GM21381 (cell line): Measurements from ENCODE around the gene ABCA2.

ENCODE experiments used
- ATAC-seq: cut with Tn5 transposase; IDR thresholded peaks from one replicate; pipeline ENCODE4 v1.9.1; 2021; ENCODE audit warnings: mild to moderate bottlenecking, moderate library complexity; ENCODE audit not compliant: unreplicated experiment

Gene ABCA2, protein sequence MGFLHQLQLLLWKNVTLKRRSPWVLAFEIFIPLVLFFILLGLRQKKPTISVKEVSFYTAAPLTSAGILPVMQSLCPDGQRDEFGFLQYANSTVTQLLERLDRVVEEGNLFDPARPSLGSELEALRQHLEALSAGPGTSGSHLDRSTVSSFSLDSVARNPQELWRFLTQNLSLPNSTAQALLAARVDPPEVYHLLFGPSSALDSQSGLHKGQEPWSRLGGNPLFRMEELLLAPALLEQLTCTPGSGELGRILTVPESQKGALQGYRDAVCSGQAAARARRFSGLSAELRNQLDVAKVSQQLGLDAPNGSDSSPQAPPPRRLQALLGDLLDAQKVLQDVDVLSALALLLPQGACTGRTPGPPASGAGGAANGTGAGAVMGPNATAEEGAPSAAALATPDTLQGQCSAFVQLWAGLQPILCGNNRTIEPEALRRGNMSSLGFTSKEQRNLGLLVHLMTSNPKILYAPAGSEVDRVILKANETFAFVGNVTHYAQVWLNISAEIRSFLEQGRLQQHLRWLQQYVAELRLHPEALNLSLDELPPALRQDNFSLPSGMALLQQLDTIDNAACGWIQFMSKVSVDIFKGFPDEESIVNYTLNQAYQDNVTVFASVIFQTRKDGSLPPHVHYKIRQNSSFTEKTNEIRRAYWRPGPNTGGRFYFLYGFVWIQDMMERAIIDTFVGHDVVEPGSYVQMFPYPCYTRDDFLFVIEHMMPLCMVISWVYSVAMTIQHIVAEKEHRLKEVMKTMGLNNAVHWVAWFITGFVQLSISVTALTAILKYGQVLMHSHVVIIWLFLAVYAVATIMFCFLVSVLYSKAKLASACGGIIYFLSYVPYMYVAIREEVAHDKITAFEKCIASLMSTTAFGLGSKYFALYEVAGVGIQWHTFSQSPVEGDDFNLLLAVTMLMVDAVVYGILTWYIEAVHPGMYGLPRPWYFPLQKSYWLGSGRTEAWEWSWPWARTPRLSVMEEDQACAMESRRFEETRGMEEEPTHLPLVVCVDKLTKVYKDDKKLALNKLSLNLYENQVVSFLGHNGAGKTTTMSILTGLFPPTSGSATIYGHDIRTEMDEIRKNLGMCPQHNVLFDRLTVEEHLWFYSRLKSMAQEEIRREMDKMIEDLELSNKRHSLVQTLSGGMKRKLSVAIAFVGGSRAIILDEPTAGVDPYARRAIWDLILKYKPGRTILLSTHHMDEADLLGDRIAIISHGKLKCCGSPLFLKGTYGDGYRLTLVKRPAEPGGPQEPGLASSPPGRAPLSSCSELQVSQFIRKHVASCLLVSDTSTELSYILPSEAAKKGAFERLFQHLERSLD (N-terminal part only)

DNA sequence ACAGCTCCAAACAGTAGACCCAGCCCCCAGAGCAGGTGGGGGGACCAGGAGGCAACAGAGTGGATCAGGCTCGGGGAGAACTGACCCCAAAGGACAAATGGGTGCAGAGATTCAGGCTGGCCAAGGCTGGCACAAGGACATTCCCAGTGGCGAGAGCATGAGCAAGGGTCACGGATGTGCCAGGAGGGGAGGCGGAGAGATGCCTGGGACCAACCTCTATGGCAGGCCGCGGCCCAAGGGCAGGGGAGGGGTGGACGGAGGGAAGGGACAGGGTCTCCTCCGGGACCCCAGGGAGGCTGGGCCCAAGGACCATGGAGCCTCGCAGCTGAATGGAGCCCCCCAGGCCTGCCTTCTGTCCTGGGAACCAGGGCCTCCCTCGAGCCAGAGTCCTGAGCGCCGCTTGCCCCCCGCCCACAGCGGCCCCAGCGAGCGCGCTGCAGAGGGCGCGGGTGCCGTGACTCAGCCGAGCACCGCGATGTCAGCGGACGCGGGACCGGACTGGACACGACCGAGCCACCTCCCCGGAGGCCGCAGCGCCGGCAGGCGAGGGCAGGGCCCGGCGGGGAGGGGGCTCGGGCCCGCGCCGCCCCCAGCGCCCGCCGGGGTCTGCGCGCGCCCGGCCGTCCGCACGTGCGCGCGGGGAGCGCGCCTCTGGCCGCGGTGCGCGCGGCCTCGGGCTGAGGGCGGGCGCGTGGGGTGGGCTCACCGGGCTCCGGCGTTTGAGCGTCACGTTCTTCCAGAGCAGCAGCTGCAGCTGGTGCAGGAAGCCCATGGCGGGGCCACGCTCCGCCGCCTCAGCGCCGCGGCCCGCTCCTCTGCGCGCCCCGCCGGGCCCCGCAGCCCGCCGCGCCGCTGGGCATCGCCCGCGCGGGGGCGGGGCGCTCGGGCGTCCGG lies at the start of gene ABCA2:
Gene ABCA2 (minus strand): TSS at position 869 of the 894 bp plus-strand sequence. CDS start 97 bp downstream, at position 772.
- ATAC-seq, result no peak

DNA sequence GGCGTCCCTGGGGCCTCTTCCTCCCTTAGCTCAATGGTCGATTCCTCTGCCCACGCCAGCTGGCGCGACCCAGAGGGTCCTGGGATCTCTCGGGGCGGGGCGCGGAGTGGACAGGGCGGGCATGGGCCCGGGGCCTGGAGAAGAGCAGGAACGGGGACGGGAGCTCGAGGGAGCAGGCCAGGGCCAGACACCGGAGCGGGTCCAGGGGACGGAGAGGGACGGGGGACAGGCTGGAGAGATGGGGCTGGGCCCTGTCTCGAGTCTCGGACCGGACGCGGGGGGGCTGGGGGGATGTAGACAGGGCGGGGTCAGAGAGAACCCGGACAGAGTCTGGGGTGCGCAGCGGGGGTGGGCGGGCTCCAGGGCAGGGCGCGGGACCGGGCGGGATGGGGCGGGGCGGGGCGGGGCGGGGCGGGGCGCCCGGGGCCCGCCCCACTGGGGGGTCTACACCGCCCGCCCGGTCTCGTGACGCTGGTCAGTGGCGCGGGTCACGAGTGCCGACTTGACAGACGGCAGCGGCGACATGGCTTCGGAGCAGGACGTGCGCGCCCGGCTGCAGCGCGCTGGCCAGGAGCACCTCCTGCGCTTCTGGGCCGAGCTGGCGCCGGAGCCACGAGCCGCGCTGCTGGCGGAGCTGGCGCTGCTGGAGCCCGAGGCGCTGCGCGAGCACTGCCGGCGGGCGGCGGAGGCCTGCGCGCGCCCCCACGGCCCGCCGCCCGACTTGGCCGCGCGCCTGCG lies 49.1 kb upstream of the ABCA2 start, which contains the start of gene UAP1L1:
Gene UAP1L1 (plus strand): TSS at position 508 of the 738 bp plus-strand sequence. CDS start 16 bp downstream, at position 524.
- no peak for ATAC-seq

DNA sequence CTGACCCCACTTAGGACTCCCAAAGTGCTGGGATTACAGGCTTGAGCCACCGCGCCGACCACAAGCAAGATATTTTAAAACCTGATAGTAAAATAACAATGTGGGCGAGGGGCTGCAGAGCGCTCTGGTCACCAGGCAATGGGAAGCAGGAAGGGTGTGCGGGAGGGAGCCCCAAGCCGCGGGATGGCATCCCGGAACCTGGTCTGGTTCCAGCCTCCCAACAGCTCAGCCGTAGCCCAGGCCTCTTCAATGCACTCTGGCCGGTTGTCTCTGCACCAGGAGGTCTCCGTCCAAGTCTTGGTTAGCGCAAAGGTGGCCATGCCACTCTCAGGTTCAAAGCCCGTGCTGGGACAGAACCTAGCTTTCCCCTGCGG lies 48.6 kb upstream of the ABCA2 start:
- ATAC-seq, result no peak

DNA sequence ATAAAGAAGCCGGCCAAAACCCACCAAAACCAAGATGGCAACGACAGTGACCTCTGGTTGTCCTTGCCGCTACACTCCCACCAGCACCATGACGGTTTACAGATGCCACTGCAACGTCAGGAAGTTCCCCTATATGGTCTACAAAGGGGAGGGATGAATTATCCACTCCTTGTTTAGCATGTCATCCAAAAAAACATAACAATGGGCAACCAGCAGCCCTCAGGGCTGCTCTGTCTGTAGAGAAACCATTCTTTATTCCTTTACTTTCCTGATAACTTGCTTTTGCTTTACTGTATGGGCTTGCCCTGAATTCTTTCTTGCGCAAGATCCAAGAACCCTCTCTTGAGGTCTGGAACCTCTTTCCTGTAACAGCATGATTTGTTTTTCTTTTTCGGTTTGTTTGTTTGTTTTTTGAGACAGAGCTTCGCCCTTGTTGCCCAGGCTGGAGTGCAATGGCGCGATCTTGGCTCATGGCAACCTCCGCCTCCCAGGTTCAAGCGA lies 47.3 kb upstream of the ABCA2 start:
- ATAC-seq, result no peak

DNA sequence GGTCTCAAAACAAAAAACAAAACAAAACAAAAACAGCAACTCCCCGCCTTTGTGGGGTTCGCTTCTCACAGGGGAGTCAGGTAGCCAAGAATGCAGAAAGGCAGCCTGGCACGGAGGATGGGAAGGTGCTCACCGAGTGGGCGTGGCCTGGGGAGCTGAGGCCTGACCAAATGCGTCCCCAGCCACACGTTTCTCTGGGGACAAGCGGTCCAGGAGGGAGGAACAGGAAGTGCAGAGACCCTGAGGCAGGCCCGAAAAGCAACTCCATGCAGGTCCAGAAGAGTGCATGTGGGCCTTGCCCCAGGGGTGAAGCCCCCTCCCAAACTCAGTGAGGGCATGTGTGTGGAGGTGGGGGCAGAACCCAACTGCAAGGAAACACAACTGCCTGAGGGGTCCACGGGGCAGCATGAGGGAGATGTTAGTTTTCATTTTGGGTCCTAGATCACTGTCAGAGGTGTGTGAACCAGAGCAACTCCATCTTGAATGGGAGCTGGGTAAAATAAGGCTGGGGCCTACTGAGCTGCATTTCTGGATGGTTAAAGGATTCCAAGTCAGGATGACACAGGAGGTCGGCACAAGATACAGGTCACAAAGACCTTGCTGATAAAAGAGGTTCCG lies 46.7 kb upstream of the ABCA2 start:
- no peak for ATAC-seq

DNA sequence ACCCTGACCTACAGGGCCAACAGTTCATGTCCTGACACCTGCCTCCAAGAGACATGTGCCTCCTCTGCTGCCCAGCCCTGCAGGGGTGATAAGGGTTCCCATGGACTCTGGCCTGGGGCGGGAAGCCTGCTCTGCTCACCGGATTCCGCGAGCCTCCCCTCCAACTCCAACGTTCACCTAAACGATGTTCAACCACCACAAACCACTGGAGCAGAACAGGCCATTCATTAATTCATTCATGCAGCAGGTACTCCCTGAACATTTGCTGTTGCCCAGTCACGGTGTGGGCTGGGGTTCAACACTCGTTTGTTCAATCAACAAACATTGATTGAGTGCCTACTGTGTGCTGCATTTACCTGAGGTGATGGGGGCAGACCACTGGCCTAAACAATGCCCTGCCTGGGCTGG lies 46.0 kb upstream of the ABCA2 start:
- ATAC-seq, result no peak

DNA sequence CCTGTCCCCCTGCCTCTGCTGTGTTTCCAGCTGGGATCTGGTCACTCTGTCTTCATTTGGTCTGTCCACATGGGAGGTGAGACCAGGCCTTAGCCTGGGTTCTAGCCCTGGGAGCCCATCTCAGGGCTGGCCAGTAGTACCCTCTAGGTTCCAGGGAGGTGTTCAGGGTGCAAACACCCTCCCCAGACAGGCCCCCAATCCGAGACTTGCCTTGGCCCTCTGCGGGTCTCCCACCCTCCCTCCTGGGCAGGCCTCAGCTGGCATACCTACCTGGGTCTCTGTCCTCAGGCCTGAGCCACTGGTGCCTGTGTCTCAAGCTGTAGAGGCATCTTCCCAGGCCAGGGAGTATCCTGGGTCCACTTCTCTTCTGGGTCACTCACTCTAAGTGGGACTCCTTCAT lies 43.2 kb upstream of the ABCA2 start:
- ATAC-seq, result no peak

DNA sequence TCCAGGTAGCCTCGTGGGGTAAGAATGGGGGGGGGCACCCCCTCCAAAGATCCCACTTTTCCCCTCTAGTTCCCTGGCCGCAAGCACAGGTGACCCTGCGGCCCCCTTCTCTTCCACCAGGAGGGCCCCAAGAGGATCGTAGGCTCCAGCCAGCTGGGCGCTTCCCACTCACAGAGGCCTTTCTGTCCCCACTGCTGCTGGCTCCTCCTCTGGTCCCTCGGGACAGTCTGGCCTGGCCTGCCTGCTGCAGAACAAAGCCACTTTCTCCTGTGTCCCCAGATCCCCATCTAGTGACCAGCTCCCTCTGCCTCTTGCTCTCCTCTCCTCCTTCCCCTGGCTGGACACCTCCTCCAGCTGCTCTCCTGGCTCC lies 42.9 kb upstream of the ABCA2 start:
- peak; percentile 7 for ATAC-seq

DNA sequence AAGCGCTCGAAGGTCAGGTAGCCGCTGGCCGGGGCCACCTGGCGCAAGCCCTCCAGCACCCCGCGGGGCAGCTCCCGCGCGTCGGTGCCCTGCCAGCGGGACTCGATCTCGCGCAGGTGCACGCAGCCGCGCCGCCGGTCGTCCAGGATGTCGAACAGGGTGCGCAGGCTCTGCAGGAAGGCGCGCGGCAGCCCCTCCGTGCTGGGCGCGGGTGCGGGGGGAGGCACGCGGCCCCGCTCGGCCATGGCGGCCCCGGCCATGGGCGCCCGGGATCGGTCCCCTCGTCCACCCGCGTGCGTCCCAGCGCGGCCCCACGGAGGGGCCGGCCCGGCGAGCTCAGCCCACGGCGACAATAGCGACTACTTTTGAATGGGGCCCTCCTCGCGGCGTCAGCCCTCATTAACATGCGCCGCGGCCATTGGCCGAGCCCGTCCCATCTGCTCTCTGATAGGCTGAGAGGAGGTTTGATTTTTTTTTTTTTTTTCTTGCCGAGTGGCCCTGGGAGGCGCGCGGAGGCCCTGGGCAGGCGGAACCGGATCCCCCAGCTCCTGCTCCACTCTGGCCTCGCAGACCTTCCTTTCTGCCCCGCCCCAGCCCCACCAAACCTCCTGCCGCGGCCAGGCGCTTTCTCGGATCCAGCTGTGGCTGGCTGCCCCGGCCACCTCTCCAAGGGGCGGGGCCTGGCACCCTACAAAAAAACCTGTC lies 42.3 kb upstream of the ABCA2 start, which contains the start of gene SAPCD2:
Gene SAPCD2 (minus strand): TSS at position 357 of the 705 bp plus-strand sequence. CDS start 97 bp downstream, at position 260.
- ATAC-seq, result peak; percentile 75

DNA sequence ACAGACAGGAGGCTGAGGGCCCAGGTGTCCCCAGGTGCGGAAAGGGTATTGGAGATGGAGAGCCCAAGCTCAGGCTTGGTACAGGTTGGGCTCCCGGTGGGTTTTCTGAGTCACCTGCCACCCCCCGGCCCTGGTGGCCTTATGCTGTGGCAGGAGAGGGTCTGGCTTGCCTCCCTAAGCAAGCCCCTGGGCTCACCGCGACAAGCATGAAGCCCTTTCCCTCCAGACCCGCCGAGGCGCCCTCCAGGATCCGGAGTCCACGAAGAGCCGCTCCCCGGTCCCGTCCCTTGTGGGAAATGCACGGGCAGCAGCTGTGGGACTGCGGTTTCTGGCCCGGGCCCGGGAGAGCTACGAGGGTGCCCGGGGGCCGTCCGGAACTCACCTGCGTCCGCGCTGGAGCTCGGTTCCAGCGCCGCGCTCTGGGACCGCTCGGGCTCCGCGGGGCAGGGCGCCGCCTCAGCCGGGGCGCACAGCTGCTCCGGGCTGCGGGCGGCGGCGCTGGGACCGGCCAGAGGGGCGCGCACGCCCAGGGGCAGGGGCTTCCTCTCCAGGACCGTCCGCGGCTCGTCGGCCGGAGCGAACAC lies 41.6 kb upstream of the ABCA2 start:
- peak; percentile 6 for ATAC-seq

DNA sequence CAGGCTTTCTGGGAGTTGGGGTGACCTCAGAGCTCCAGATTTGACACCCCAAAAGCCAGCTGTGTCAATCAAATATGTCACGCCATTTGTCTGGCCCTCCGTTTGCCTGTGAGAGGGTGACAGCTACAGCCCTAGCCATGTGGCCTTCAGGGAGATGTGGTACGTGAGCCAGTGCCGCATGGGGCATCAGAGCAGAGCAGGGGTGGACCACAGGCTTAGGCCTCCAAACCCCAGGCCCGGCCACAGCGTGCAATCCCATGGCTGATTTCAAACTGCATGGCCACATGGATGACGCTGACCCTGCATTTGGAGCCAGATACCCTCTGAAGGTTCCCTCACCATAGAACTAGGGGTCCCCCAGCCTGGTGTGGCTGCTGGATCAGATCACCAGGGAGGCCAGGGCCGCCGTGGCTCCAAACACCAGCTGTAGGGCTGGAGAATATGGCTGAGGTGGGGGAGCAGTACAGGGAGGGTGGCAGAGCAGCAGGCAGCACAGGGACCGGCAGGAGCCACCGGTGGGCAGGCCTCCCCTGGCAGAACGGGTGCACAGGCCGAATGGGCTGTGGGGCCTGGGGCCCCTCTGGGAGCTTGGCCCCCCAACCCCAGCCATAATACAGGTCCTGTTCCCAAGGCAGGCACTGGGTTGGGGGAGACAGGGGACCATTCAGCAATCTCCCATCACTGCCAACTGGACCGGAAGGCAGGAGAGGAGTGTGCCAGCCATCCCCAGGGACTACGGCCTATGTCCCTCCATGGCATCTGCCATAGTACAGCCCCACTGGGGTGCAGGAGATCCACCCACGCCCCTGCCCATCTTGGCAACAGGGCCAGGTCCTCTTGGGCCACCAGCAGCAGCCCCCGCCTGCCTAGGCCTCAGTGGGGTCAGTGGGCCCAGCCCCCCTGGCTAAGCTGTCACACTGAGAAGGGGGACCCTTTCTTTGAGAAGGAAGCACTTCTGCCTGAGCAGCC lies 40.8 kb upstream of the ABCA2 start:
- no peak for ATAC-seq

DNA sequence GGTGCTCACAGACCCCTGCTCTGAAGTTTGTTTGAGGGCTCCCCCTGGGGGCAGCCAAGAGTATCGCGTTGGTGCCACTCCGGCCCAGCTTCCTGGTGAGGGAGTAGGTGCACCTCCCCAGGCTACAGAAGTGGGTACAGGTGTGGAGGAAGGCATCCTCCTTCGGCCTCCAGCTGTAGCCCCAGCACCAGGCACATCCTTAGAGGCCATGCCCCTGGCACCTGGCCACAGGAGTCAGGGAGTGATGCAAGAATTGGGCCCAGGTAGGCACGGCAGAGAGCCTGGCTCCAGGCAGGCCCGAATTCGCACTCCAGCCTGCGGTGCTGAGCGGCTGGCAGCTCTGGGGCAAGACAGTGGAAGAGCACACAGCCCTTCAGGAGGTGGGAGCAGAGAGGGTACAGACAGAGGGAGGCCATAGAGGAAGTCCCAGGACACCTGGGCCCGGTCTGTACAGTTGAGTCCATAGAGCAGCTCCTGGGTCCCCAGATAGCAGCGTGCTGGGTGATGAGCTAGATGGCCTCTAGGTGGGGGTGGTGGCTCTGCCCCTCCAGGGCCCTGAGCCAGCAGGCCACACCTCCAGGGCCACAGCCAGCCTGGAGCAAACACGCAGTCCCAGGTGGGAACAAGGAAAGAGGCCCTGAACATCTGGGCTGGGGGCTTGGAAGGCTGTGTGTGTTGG lies 40.0 kb upstream of the ABCA2 start:
- ATAC-seq, result no peak

DNA sequence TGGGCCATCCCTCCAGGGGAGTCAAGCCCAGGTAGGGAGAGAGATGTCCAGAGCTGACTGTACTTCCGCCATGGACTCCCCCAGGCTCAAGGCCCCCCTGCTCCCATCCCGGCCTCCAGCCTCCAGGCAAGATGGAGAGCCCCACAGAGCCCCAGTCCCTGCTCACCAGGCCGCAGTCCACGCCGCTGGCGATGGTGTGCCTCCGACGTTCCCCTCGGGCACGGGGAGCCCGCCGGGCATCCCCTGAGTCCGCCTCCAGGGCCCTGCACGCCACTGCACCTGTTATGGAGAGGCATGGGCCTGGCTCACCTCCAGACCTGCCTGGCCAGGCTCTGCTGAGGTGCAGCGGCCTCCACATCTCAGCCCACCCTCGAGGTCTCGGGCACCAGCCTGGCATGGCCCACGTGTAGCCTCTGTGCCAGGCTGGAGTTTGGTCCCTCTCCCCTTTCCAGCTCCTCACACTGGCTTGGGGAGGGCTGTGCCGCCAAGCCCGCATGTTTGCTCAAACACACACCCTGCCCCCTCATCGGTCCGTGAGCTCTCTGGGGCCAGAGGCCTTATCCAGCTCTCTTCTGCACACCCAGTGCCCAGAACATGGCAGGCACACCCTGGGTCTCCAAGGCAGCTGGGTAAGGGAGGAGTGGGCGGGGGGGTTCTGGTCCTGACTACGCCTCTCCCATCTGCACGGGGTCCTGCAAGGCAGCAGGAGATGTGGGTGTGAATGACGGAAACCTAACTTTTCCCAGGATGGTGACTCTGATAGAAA lies 38.2 kb upstream of the ABCA2 start:
- no peak for ATAC-seq

DNA sequence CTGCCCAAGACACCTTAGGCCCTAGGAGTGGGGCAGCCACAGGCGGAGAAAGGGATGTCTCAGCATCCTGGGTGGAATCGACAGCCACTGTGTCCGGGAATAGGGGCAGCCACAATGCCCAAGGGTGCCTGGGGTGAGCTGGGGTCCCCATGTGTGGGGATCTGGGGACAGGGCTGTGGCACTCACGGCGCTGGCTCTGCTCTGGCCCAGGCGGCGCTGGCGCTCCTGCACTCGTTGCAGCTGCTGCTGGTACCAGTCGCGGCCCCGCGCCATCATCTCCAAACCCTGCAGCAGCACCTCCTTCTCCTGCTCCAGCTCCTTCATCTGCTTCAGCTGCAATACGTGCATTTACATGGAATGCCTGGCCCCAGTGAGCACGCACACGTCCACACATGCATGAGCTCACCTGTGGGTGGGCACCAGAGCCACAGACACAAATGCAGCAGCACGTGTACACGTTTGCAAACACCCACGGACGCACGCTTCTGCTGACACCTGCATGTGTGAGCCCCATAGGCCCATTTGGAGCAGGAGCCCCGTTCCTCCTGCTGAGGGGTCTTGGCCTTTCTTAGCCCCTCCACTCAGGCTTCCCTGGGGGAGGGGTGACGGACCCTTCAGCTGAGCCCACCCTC lies 37.4 kb upstream of the ABCA2 start:
- no peak for ATAC-seq

DNA sequence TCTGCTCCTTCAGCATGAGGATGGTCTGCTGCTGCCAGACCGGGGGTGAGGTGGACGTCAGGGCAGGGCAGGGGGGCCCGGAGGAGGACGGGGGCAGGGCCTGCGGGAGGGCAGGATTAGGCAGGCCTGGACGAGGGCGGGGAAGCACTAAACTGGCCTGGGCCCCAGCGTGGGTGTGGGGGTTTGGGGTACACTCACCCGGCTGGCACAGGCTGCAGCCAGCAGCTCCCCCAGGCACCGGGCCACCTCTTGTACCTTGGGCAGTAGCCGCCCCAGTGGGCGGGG lies 36.8 kb upstream of the ABCA2 start:
- no peak for ATAC-seq
